NCI-H526 treated with DMSO at 0.1 percent for 48 hours (cell line): ENCODE measurements around the gene ZBTB7C.
A peak's percentile ranks its signal among the peaks of the same experiment; 100 is the strongest.
"Not testable (repeated sequence)": the region's sequence is repeated elsewhere in the genome, so short reads cannot be mapped to it uniquely, and the experiment has no call there.

Source experiments
- DNase-seq: peaks from one replicate; lab custom pipeline; 2025; lab: John Stamatoyannopoulos, UW

The ZBTB7C gene

DNA sequence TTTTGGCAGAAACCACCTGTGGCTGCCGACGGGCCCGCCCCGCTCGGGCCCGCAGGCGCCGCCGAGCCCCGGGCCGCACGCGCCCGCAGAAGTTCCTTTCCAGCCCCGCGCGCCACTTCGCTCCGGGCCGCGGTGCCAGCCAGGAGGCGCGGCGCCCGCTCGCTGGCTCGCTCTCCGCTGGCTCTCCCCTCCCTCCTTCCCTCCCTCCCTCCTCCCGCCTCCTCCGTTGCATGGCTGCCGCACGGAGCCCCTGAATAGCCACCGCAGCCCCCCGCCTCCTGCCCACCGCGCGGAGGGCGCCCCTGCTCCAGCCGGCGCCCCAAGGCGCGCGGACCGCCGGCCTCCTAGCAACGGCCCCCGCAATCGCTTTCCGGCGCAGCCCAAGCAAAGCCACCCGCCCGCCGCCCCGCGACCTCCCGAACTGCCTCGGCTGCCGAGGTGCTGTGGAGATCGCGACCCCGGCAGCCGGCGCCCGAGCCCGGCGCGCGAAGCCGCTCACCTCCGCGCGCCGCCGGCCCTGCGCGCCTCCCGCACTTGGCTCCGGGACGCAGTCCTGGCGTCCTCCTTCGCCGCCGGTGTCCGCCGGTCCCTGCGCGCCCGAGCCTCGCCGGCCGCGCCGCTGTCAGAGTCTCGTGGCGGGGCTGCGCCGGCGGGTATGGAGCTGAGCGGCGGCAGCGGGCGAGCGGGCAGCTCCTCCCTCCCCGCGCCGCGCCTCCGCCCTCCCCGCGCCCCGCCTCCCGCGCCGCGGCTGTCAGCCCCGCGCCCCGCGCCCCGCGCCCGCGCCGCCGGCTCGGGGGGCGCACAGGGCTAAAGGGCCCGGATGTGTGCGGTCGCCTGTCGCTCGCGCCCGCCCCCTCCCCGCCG, at the start of gene ZBTB7C:
TSS of gene ZBTB7C (minus strand) at position 657 of the 864 bp plus-strand sequence.
- peak; percentile 20 for DNase-seq

DNA sequence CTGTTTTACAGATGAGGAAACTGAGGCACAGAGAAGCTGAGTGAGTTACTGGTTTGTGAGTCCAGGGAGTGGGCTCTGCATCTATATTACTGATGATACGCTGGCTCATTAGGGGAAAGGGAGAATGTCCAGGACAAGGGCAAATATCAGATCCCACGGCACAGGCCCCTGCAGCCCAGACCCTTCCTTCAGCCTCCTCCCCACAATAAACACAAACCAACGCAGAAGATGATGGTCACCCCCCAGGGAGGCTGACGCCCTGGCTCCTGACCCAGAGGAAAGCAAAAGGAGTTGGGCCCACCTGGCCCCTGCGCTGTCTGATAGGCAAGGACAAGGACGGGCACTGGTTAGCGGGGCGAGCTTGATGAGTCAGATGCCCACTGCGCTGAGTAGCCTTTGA, 47.7 kb upstream of the ZBTB7C start:
- no peak for DNase-seq

DNA sequence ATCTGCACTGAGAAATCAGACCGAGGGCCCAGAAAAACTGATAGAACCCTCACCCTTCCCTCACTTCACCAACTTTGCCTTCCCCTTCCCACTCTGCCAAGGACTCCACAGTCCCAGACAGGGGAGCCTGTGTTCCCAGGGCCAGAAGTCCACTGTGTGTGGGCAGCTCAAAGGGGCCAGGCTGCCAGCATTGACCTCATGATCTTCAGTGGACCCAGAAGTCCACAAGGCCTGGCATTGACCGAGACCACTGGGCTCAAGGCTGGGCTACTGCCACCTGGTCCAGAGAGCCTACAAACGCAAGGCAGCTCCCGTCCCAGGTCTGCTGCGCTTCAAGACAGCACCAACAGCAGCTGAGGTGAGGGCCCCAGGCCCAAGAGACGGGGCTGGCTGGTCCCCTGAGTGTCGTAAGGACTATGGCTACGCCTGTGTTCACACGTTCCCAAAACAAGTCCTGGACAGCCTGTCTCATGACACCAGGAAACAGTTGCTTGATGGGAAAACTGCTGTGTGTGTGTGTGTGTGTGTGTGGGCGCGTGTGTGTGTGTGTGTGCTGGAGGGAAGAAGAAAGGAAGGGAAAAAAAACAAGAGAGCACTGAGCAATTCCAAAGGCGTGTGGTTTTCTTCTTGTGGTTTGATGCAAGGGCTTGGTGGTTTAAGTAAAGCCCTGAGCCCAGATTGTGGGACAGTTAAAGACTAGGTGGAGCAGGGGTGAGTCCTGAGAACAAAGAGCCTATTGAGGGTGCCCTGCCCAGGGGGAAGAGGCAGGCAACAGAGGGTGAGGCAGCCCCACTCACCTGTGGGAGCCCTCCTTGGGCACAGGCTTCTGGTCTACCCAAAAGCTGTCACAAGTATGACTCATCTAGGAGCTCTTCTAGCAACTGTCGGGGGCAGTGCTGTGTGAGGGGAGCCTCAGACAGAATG, 46.6 kb upstream of the ZBTB7C start:
- no peak for DNase-seq

DNA sequence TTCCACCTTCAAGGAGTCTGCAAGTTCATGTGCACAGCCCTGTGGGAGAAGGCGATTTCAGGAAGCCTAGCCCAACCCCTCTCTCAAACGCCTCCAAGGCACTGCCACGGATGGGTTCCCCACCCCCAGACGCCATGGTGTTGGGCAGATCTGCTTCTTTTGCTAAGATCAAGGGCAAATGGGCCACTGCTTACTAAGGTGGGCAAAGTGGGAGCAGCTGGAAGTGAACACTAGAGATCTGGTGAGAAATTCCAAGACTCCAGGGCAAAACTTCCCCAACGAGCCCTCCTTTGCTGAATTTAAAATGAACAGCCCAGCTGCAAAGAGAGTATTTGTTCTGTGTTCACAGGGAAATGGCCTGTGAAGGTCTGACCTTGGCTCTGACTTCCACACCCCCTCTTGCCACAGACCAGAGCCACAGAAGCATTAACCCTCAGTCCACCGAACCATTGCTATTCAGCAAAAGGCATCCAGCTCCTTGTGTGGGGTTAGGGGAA, 45.1 kb upstream of the ZBTB7C start:
- DNase-seq = no peak

DNA sequence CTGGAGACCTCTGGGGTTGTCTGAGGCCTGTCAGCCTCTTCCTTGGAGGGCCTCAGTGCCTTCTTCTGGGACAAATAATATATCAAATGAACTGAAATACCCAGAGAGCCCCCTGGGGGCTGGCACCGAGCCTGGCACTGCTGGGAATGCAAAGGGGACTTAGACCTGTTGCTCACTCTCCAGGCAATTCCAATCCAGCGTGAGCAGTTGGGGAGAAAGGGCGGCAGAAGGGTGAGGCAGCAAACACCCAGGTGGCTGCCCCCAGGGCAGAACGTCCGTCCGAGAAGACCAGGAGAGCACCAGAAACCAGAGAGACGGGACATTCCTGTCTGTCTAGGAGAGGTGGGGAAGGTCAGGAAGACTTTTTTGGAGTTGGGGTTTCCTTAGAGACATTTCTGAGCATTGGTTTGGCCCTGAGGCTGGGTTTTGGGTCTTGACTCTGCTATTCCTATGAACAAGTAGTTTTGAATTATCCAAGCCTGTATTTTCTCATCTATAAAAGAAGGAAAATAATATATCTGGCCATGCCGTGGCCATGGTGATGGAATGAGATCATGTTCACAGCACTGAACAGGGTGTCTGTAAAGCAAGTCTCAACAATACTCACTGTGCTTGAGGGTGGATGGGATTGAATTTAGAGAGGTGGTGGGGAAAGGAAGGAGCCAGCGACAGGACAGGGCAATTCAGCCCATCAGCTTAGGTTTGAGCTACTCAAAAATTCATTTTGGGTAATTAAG, 44.3 kb upstream of the ZBTB7C start:
- no peak for DNase-seq

DNA sequence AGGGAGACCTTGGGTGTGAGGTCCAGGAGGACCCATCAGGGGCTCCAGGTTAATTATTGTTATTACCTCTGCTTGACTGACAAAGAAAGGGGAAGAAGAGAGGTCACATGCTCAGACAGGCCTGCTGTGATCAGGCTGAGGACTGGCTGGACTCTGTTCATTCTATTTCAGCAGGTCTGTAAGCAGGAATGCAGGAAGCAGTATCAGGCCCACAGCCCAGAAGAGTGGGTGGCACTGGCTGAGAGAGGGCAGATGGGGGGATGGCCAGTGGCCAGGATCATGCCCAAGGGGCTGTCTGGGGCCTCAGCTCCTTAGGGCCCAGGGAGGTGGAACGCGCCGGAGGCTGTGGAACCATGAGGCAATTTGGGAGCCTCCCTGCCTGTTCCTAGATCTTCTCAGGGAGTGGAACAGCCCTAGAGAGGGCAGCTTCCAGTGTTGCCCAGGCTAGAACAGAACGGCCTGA, 43.7 kb upstream of the ZBTB7C start:
- no peak for DNase-seq

DNA sequence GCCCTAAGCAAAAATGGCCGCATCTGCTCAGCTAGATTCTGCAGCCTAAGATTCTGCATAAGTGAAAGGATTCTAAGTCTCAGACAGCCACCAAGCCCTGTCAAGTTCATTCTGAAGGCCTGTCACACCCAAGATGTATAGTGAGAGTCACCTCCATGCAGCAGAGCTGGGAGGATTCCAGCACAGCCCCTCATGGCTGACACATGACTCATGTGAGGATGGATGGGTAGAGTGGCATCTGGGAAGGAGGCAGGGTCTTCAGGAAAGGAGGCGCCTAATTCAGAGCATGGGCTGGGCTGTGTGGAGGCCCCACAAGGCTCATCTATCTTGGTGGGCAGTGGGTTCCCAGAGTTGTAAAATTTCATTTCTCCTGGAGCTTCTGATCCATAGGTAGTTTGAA, 41.5 kb upstream of the ZBTB7C start:
- no peak for DNase-seq

DNA sequence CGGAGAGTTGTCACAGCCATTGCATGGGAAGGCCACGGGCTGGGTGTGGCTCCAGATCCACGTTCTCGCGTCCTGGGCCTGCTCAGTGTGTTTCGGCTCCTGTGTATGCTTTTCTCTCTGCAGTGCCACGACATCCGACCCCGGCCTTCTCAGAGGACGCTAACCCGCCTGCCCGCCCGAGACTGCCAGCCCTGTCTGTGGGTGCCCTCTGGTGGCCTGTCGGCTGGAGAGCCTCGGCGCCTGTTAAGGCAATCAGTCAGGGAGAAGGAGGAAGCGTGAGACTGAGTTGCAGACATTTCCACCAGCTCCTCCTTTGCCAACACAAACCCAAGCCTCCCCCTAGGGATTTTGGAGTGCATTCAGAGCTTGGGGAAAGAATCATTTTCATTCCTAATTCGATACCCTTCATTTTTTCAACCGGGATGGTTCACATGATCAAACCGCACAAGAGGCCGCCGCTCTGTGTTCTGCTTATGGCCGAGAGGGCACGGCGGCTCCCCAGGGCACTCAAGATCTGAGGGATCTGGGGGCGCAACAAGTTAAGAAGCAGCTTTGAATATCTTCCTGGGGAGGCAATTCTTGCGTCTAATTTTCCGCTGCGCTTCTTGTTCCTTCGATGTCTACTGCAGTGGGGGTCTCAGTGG, 37.5 kb upstream of the ZBTB7C start:
- peak; percentile 68 for DNase-seq

DNA sequence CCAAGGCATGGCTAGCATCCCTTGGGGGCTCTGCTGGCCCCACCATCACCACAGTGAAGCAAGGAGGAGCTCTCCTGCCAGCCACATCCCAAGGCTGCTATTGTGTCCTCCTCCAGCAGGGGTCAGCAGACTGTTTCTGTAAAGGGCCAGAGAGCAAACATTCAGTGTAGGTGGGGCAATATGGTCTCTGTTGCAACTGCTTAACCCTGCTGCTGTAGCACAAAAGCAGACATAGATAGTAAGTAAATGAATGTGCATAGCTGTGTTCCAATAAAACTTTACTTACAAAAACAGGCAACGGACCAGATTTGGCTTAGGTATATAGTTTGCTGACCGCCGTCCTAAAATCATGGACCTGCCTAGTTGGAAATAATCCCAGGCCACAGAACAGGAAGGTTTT, 36.4 kb upstream of the ZBTB7C start:
- DNase-seq = peak; percentile 57

DNA sequence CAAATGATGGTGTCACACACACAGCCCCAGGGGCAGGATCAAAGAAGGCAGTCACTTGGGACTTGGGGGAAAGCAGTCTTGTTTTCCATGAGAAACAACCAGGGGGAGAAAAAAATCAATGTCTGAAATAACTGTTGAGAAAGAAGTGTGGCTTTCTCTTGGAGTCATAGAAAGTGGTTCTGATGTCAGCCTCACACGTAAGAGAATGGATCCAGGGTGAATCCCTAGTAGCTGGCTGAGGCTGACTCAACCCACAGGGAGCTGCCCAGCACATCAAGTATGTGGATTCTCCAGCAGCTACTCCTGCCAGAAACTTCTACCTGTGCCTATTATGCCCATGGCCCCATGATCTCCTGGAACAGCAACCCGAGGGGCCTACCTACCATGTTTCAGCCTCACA, 33.6 kb upstream of the ZBTB7C start:
- DNase-seq = no peak

DNA sequence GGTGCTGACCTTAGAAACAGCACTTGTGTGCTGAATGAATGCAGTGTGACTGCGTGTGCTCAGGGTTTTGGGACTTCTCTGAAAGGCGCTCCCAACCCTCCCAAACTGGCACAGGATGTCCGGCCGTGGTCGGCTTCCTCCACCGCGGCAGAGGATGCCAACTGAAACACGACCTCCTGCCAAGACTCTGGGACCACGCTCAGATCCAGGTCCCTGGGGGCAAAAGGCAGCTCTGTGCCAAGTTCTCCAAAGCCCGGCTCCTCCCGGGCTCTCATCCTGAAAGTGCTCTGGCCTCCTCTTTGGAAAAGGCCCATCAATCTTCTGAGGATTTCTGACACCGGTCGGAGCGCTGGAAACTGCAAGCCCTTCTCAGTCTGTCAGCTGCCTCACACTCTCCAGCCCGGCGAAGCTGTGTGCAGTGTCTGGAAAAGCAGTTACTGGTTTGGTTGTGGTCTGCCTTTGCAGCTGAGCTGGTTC, 32.3 kb upstream of the ZBTB7C start:
- no peak for DNase-seq

DNA sequence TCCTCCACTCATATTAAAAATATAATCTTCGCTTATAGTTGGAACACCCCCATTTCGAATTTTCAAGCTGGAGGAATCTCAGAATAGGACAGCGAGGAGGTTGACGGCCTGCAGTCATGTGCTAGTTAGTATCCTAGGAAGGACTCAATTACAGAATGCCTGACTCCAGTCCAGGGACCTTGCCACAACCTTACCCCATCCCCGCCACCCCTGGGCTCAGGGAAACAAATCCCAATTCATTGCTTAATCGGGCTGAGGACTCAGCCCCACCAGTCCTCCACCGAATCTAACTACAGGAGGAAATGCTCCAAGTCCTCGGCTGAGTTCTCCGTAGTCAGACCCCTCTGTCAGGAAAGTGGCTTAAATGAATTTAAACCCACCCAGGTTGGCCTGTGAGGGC, 31.7 kb upstream of the ZBTB7C start:
- no peak for DNase-seq

DNA sequence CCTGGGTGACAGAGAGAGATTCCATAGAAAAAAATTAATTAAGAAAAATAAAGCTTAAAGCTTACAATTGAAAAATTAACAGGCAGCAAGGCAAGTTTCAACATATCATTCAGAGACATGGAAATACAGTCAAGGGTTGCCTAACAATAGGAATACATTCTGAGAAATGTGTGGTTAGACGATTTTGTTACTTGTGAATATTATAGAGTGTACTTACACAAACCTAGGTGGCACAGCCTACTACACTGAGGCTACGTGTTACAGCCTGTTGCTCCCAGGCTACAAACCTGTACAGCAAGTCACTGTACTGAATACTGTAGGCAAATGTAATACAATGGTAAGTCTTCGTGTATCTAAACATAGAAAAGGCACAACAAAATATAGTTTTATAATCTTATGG, 27.7 kb upstream of the ZBTB7C start:
- DNase-seq = no peak

DNA sequence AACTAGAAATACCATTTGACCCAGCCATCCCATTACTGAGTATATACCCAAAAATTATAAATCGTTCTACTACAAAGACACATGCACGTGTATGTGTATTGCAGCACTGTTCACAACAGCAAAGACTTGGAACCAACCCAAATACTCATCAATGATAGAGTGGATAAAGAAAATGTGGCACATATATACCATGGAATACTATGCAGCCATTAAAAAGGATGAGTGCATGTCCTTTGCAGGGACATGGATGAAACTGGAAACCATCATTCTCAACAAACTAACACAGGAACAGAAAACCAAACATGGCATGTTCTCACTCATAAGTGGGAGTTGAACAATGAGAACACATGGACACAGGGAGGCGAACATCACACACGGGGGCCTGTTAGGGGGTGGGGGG, 25.2 kb upstream of the ZBTB7C start:
- DNase-seq = not testable (repeated sequence)

DNA sequence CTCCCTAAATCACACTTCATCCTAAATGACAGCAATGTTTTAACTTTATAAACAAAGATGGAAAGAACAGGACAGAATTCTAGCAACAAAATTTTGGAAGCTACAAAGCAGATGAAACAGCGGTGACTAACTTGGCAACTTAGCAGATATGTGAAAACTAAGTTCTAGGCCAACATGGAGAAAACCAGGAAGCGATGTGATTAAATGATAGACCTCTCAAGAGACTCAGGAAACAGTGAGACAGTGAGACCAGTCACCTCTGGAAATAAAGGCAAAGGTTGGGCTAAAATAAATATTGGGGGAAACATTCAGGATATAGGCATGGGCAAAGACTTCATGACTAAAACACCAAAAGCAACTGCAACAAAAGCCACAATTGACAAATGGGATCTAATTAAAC, 24.4 kb upstream of the ZBTB7C start:
- no peak for DNase-seq

DNA sequence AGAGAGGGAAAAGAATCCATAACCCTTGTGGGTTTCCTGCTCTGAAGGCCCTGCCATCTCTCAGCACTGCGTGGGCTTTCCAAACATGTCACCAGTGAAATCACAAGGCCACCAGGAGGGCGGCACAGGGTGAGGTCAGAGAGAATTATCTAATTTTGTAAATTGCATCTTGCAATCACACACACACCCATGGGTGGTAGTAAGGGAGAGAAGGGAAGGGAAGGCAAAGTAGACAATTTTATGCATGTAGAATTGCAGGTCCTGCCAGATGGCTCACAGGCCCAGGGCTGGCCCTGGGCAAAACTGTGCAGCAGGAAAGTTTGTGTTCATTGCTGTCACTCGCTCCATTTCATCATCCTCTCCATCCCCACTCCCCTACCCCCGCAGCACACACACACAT, 21.0 kb upstream of the ZBTB7C start:
- no peak for DNase-seq

DNA sequence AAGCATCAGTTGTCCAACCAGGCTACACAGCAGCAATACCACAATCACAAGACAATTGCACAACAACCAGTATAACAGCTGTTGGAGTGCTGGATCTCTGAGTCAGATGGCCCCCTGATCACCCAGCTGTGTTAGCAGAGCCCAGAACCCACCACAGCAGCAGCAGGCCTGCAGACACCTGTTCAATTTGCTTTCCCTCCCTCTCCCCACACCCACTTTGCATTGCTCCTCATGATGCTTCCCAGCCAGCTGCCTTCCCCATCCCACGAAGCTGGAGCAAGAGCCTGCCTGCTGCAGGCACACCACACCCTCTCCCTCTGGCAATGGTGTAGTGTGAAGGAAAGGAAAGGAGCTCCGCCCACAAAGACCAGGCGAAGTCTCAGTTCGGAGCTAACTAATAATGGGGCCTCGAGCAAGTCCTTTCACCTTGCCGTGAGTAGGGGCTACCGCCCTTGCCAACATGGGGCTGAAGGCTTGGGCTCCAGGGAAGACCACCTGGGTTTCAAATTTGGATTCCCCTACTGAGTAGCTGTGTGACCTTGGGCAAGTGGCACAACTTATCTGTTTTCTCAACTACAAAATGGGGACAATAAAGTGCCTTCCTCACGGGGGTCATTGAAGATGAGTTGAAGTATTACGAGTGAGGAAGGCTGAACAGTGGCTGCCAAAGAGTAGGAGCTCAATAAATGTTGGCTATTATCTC, 19.4 kb upstream of the ZBTB7C start:
- no peak for DNase-seq

DNA sequence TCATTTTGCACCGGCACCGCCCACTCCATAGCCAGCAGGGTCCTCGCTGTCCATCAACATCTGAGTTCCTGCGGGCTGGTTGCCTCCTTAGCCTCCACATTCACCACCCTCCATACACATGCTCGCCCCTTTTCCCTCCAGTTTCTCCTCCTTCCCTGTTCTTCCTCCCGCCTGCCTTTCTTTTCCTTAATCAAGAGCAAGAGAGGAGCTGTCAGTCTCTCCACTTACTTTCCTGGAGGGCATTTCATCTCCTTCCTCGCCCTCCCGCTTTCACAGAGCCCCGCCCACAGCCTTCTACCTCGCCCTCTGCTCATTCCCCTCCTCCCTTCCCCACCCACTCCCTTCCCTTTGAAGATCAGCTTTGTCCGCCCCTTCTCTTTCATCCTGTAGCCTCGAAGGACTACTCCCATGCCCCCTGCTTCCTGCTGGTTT, 13.8 kb upstream of the ZBTB7C start:
- no peak for DNase-seq

DNA sequence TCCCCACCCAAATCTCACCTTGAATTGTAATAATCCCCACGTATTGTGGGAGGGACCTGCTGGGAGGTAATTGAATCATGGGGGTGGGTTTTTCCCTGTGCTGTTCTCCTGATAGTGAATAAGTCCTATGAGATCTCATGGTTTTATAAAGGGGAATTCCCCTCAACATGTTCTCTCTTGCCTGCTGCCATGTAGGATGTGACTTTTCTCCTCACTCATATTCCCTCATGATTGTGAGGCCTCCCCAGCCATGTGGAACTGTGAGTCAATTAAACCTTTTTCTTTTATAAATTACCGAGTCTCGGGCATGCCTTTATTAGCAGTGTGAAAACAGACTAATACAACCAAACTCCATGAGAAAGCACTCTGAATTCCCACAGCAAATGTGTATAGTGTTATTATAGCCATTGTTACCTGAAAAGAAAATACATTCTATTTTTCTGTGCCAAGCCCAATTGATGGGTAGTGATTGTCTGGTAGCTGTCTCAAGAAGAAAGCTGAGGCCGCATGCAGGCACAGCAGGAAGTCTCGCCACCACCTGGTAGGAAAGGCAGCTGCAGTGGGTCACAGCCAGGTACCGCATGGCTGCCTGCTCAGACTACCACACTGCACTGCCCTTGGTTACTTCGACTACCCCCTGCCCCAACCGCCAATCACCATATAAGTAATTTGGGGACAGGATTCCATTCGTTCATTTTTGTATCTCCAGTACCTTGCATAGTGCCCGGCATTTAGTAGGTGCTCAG, 10.3 kb upstream of the ZBTB7C start:
- no peak for DNase-seq
